Erythroblast (primary cell): ENCODE measurements around the gene PIGK.

ENCODE experiments used
- GATA1 ChIP-seq: IDR thresholded peaks from 2 replicates; pipeline ENCODE4 v1.6.1; 2011; ENCODE audit warnings: low read depth, mild to moderate bottlenecking, control low read depth, low read length, moderate library complexity
- POLR2A ChIP-seq: IDR thresholded peaks from 2 replicates; pipeline ENCODE4 v1.6.1; 2011; ENCODE audit warnings: mild to moderate bottlenecking, low read length

GRCh38 chr1:77096496-77097255 lies 122.6 kb downstream of the PIGK start:
- no peak for TF ChIP-seq POLR2A
- TF ChIP-seq GATA1 = no peak
